ENCODE data around the gene CCNQ.

GRCh38 chrX:153588782-153589446 lies 10.0 kb downstream of the CCNQ start:
- no peak for TF ChIP-seq CTCF (IDR thresholded peaks at IDR 0.05; ENCODE audit: borderline replicate concordance, extremely low read depth, low read length, poor library complexity, severe bottlenecking)
- TF ChIP-seq EZH2 (IDR thresholded peaks at IDR 0.05; ENCODE audit: borderline replicate concordance, low read depth, low read length, severe bottlenecking) = no peak
